Spinal cord (tissue), 10 donors: ENCODE measurements around the gene CLGN. TPM values are rescaled to one million over a fixed set of nuclear protein-coding genes. Genes with fewer than 3 reads are reported as not detected.

Experiments used
- DNase-seq, 6 donors: peaks; one replicate each; pipeline versions ENCODE4 v3.0.0 to v3.0.0-alpha.2; 2013 to 2015; ENCODE audit warnings: low spot score in 6 of 6, low read depth in 4 of 6
- H3K27ac ChIP-seq: one replicate; pipeline ENCODE4 v1.5.1; 2013; ENCODE audit warnings: low read depth, low read length, control low read depth
- H3K27me3 ChIP-seq: one replicate; pipeline ENCODE4 v1.6.1; 2013; ENCODE audit warnings: low read length; ENCODE audit not compliant: control insufficient read depth, insufficient read depth
- H3K36me3 ChIP-seq: one replicate; pipeline ENCODE4 v1.6.1; 2013; ENCODE audit warnings: low read length; ENCODE audit not compliant: control insufficient read depth, insufficient read depth
- H3K4me1 ChIP-seq: one replicate; pipeline ENCODE4 v1.6.1; 2013; ENCODE audit warnings: low read length; ENCODE audit not compliant: control insufficient read depth, insufficient read depth
- H3K4me3 ChIP-seq: one replicate; pipeline ENCODE4 v1.5.1; 2013; ENCODE audit warnings: low read depth, low read length, control low read depth
- H3K9me3 ChIP-seq: one replicate; pipeline ENCODE4 v1.6.1; 2013; ENCODE audit warnings: low read length; ENCODE audit not compliant: control insufficient read depth, insufficient read depth
- WGBS: methylation state at CpG from one replicate; pipeline ENCODE4 v1.1.5; 2013; ENCODE audit warnings: missing lambda C conversion rate; ENCODE audit not compliant: insufficient coverage; 5-methylcytosine and 5-hydroxymethylcytosine counted together
- polyA plus RNA-seq, 2 donors: library from polyadenylated mRNA; unstranded; fragments of 120-200 nt; gene quantifications; one replicate each; pipeline ENCODE4 v1.2.1, GENCODE V29; 2013; ENCODE audit not compliant: insufficient read length in 2 of 2
- total RNA-seq, 2 donors: library from RNA; depleted of rRNA in 1 of 2; stranded (reverse); fragments of 120-200 nt in 1 of 2; fragments of >200 nt in 1 of 2; gene quantifications; one replicate each; pipeline versions ENCODE4 v1.2.3 to v1.2.4, GENCODE V29; 2013 to 2014
- donor health status: healthy.

The CLGN gene
- total and polyA plus RNA-seq, 4 donors = 6.6 to 12.5 (median 10.0) TPM

DNA sequence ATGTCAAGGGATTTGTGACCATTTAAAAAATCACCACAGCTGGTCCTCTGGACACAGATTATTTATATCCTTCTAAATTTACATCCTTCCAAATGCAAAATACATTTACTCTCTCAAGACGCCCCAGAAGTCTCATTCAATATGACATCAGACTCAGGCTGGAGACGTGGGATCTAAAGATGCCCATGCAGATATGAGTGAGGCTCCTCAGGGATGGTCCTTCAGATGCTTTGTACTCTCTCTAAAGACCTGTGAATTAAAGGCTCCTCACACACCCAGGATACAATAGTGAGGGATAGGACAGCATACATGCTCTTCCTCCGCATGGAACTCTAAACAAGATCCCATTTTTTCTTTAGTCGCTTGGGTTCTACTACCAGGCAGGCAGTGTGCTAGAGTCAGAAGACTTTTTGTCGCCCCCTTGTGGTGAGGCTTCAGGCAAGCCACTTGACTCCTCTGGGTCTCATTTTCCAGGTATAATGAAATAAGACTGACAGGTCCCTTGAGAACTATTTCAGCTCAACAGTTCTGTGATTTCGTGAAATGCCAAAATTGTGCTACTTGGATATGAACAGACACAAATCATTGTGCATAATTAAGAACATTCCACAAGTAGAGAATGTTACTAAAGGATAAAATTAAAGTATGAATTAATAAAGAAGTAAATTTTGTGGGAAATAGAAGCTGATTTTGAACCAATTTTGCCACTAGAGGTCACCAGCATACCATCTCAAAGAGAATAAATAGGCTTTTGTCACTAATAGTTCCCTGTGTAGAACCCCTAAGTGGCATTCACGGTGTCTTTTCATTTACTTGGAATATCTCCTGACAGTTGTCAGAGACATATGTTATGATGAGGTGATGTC, 67.7 kb downstream of the CLGN start:
- H3K4me1 ChIP-seq = no peaks in the 10 kb centered on the region
- no peaks in the 10 kb centered on the region for H3K9me3 ChIP-seq
- no peak overlapping the region for H3K27ac ChIP-seq
- no peak overlapping the region for H3K4me3 ChIP-seq
- 40% methylated on average over 6 of the region's 7 CpGs for WGBS
- H3K36me3 ChIP-seq = no peaks in the 10 kb centered on the region
- DNase-seq = peak in 2 of 6 donors; percentile 87 to 91
- H3K27me3 ChIP-seq = peaks cover 6% of the 10 kb centered on the region

GRCh38 chr4:140358281-140358680, 69.2 kb downstream of the CLGN start:
- WGBS = no CpG with 5 or more reads among the region's 1 CpG
- H3K4me1 ChIP-seq = no peaks in the 10 kb centered on the region
- H3K27ac ChIP-seq = no peak overlapping the region
- peaks cover 8% of the 10 kb centered on the region for H3K27me3 ChIP-seq
- no peaks in the 10 kb centered on the region for H3K9me3 ChIP-seq
- H3K36me3 ChIP-seq = no peaks in the 10 kb centered on the region
- no peak overlapping the region for H3K4me3 ChIP-seq
- DNase-seq = no peak

DNA sequence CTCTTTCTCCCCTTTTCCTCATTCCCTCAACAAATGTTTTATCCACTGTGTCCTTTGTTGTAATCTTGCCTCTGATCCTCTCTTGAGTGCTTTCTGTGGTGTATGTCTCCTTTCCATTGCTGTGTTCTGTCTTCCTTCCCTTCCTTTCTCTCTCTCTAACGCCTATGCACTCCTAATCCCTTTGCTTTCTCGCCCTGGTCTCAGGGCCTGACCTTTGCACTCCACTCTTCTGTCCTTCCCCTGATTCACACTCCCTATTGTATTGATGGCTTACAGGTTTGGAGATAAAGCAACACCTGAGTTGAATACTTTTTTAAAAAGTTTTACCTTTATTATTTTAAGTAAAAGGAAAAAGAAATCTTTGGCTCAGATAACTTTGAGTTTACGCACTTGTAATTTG, 69.6 kb downstream of the CLGN start:
- Histone ChIP-seq H3K27me3 (peaks cover 8% of the 10 kb centered on the region), H3K9me3 (no peaks in the 10 kb centered on the region), H3K27ac (no peak overlapping the region), H3K36me3 (no peaks in the 10 kb centered on the region), H3K4me1 (no peaks in the 10 kb centered on the region), H3K4me3 (no peak overlapping the region)
- WGBS = no CpG with 5 or more reads among the region's 3 CpGs
- no peak for DNase-seq

GRCh38 chr4:140355288-140355687, 72.2 kb downstream of the CLGN start:
- no peak overlapping the region for H3K4me3 ChIP-seq
- no peak for DNase-seq
- peaks cover 5% of the 10 kb centered on the region for H3K27me3 ChIP-seq
- no peak overlapping the region for H3K27ac ChIP-seq
- no peaks in the 10 kb centered on the region for H3K36me3 ChIP-seq
- no peaks in the 10 kb centered on the region for H3K9me3 ChIP-seq
- peaks cover 15% of the 10 kb centered on the region for H3K4me1 ChIP-seq
- WGBS = no CpG with 5 or more reads among the region's 1 CpG

DNA sequence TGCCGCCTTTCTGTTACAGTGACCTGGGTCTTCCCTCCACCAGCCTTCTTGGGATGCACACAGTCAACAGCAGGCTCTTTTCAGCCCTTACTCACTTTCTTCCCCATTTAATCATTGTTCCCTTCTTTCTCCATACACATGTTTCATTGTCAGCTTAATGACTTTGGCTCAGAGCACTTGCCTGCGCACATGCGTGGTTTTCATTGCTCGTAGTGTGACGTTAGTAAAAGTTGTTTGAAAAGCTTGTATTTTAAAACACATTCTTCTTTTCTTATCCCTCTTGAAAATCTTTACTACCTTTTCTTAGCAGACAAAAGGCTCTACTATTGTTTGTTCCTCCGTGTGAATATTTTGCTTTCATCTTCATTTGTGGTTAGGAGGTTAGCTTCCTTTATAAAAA, 73.7 kb downstream of the CLGN start:
- Histone ChIP-seq H3K27ac (no peak overlapping the region), H3K36me3 (no peaks in the 10 kb centered on the region), H3K4me3 (no peak overlapping the region), H3K9me3 (no peaks in the 10 kb centered on the region), H3K4me1 (peaks cover 15% of the 10 kb centered on the region), H3K27me3 (peaks cover 5% of the 10 kb centered on the region)
- DNase-seq = peak in 2 of 6 donors; percentile 15 to 25
- WGBS = 60% methylated on average over 1 of the region's 6 CpGs

- Histone ChIP-seq H3K36me3 (no peaks in the 10 kb centered on the region), H3K27ac (peak overlapping the region; percentile 44), H3K27me3 (peaks cover 2% of the 10 kb centered on the region), H3K9me3 (no peaks in the 10 kb centered on the region), H3K4me3 (no peak overlapping the region), H3K4me1 (peaks cover 15% of the 10 kb centered on the region)
- WGBS = 27% methylated on average over 11 of the region's 28 CpGs
- DNase-seq = peak in 2 of 6 donors; percentile 78 to 79
Observed at GRCh38 chr4:140351093-140352075, 76.1 kb downstream of the CLGN start.

GRCh38 chr4:140349816-140350215, 77.6 kb downstream of the CLGN start:
- no peak for DNase-seq
- Histone ChIP-seq H3K27me3 (peaks cover 6% of the 10 kb centered on the region), H3K27ac (no peak overlapping the region), H3K4me1 (peaks cover 15% of the 10 kb centered on the region), H3K4me3 (no peak overlapping the region), H3K36me3 (no peaks in the 10 kb centered on the region), H3K9me3 (no peaks in the 10 kb centered on the region)
- 79% methylated on average over 2 of the region's 2 CpGs for WGBS

DNA sequence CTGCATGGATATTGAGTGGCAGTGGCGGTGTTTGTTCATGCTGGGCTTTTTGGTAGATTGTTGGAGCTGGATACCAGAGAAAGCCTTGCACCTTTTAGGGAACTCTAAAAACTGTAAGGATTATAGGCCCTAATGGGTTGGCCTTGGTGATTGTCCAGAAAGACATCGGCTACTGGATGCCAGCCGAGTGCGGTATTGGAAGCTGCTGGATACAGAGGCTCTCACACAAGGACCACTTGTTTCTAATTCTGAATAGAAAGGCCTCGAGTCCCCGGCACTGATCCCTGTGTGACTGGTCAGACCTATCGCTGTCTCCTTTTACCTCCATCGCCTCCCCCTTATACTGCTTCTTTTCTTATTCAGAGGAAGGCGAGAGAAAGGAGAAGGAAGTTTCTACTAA, 81.3 kb downstream of the CLGN start:
- no peaks in the 10 kb centered on the region for H3K36me3 ChIP-seq
- H3K4me3 ChIP-seq = no peak overlapping the region
- no peaks in the 10 kb centered on the region for H3K9me3 ChIP-seq
- peaks cover 5% of the 10 kb centered on the region for H3K27me3 ChIP-seq
- H3K4me1 ChIP-seq = peaks cover 9% of the 10 kb centered on the region
- no peak overlapping the region for H3K27ac ChIP-seq
- WGBS = 78% methylated on average over 4 of the region's 9 CpGs
- DNase-seq = peak in 1 of 6 donors; percentile 59

DNA sequence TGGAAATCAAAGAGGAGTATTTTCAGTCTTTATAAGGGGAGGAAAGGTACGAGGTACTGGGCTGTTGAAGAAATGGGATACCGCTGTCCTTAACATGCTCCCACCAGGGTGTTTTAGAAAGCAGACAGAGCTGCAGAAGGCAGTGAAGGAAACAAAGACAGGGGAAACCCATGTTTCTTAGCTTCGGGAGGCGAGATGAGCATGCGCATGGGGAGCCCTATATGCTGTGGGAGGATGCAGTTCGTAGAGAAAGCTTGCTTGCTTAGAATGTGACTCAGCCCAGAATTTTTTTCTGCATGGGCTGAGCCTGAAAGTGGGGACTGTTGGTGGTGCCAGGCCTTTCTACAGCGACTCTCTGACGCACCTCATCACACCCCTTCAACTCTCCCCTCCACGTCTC, 82.8 kb downstream of the CLGN start:
- H3K9me3 ChIP-seq = no peaks in the 10 kb centered on the region
- DNase-seq = peak in 2 of 6 donors; percentile 86 to 88
- no peaks in the 10 kb centered on the region for H3K36me3 ChIP-seq
- peaks cover 5% of the 10 kb centered on the region for H3K27me3 ChIP-seq
- H3K4me3 ChIP-seq = no peak overlapping the region
- H3K27ac ChIP-seq = no peak overlapping the region
- H3K4me1 ChIP-seq = peaks cover 3% of the 10 kb centered on the region
- whole genome bisulfite sequencing = 71% methylated on average over 4 of the region's 9 CpGs
